HUES48 (cell line): ENCODE results near the gene CCDC136.

Experiments used
- H3K27ac ChIP-seq: one replicate; pipeline ENCODE4 v1.7.0; 2013; ENCODE audit warnings: low read depth, low read length, inconsistent platforms
- H3K27me3 ChIP-seq: 2 replicates; pipeline ENCODE4 v1.6.1; 2013; ENCODE audit warnings: mild to moderate bottlenecking, low read length; ENCODE audit not compliant: control insufficient read depth, insufficient read depth
- H3K36me3 ChIP-seq: 2 replicates; pipeline ENCODE4 v1.6.1; 2013; ENCODE audit warnings: low read length; ENCODE audit not compliant: control insufficient read depth, insufficient read depth
- H3K4me1 ChIP-seq: 2 replicates; pipeline ENCODE4 v1.6.1; 2013; ENCODE audit warnings: mild to moderate bottlenecking, low read length; ENCODE audit not compliant: control insufficient read depth, insufficient read depth
- H3K4me3 ChIP-seq: 2 replicates; pipeline ENCODE4 v1.5.1; 2013; ENCODE audit warnings: mild to moderate bottlenecking, low read depth, low read length
- H3K9ac ChIP-seq: 2 replicates; pipeline ENCODE4 v1.6.1; 2013; ENCODE audit warnings: mild to moderate bottlenecking, low read depth, low read length, moderate library complexity
- H3K9me3 ChIP-seq: 2 replicates; pipeline ENCODE4 v1.6.1; 2013; ENCODE audit warnings: low read length; ENCODE audit not compliant: control insufficient read depth, insufficient read depth

Gene CCDC136

GRCh38 chr7:128847721-128848211, 56.0 kb downstream of the CCDC136 start:
- peaks cover 8% of the 10 kb centered on the region; the same call in 1 of the 2 replicates for H3K36me3 ChIP-seq
- no peaks in the 10 kb centered on the region for H3K9me3 ChIP-seq
- no peak overlapping the region for H3K27ac ChIP-seq
- H3K27me3 ChIP-seq = no peaks in the 10 kb centered on the region
- no peaks in the 10 kb centered on the region for H3K4me1 ChIP-seq
- H3K4me3 ChIP-seq = no peak overlapping the region
- H3K9ac ChIP-seq = no peak overlapping the region

- Histone ChIP-seq H3K9me3 (no peaks in the 10 kb centered on the region), H3K4me3 (no peak overlapping the region), H3K9ac (no peak overlapping the region), H3K36me3 (peaks cover 8% of the 10 kb centered on the region; the same call in 1 of the 2 replicates), H3K27ac (no peak overlapping the region), H3K27me3 (no peaks in the 10 kb centered on the region), H3K4me1 (no peaks in the 10 kb centered on the region)
Measured at GRCh38 chr7:128848289-128849155, 56.8 kb downstream of the CCDC136 start.

GRCh38 chr7:128849156-128849515, 57.4 kb downstream of the CCDC136 start:
- Histone ChIP-seq H3K4me3 (no peak overlapping the region), H3K36me3 (peaks cover 8% of the 10 kb centered on the region; the same call in 1 of the 2 replicates), H3K9ac (no peak overlapping the region), H3K27ac (no peak overlapping the region), H3K27me3 (no peaks in the 10 kb centered on the region), H3K4me1 (no peaks in the 10 kb centered on the region), H3K9me3 (no peaks in the 10 kb centered on the region)

DNA sequence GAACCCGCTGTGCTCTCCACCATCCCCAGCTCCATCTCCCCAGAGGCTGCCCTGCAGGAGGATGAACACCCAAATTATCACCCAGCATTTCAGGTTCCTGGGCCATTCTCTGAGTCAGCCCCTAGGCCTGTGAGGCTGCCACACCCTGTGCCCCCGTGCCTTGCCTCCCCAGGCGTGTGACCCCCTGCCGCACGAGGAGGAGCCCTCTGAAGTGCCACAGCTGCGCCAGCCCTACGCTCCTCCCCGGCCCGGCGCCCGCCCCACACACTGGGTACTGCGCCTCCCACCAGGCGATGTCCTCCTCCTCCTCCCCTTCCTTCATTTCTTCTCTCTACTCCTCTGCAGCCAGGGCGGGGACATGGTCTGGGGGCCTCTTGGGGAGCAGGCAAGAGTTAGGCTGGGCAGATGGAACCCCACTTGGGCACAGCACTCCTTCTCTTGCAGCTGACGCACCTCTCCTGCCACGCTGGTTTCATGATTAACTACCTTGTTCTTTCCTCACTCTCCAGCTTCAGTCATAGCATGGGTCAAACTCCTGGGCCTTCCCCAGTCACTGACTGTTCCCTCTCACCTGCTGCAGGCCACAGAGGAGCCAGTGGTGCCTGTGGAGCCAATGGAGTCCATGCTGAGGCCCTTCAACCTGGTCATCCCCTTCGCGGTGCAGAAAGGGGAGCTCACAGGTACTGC, 58.2 kb downstream of the CCDC136 start:
- H3K4me1 ChIP-seq = no peaks in the 10 kb centered on the region
- peaks cover 5% of the 10 kb centered on the region; the same call in 1 of the 2 replicates for H3K36me3 ChIP-seq
- H3K9me3 ChIP-seq = no peaks in the 10 kb centered on the region
- no peak overlapping the region for H3K9ac ChIP-seq
- H3K27ac ChIP-seq = no peak overlapping the region
- H3K4me3 ChIP-seq = no peak overlapping the region
- no peaks in the 10 kb centered on the region for H3K27me3 ChIP-seq

GRCh38 chr7:128852537-128853254, 60.9 kb downstream of the CCDC136 start:
- H3K27me3 ChIP-seq = no peaks in the 10 kb centered on the region
- H3K9ac ChIP-seq = no peak overlapping the region
- H3K9me3 ChIP-seq = no peaks in the 10 kb centered on the region
- H3K27ac ChIP-seq = no peak overlapping the region
- no peak overlapping the region for H3K4me3 ChIP-seq
- no peaks in the 10 kb centered on the region for H3K4me1 ChIP-seq
- peaks cover 2% of the 10 kb centered on the region; the same call in 1 of the 2 replicates for H3K36me3 ChIP-seq

- H3K9ac ChIP-seq = no peak overlapping the region
- no peaks in the 10 kb centered on the region for H3K4me1 ChIP-seq
- H3K36me3 ChIP-seq = 0 out of 2 replicates have a peak, but pooled peaks cover 2% of the 10 kb centered on the region
- no peak overlapping the region for H3K4me3 ChIP-seq
- no peaks in the 10 kb centered on the region for H3K27me3 ChIP-seq
- H3K27ac ChIP-seq = no peak overlapping the region
- no peaks in the 10 kb centered on the region for H3K9me3 ChIP-seq
Measured at GRCh38 chr7:128853799-128854198, 62.0 kb downstream of the CCDC136 start.

GRCh38 chr7:128854396-128854795, 62.6 kb downstream of the CCDC136 start:
- no peak overlapping the region for H3K27ac ChIP-seq
- no peaks in the 10 kb centered on the region for H3K9me3 ChIP-seq
- no peak overlapping the region for H3K4me3 ChIP-seq
- 0 out of 2 replicates have a peak, but pooled peaks cover 2% of the 10 kb centered on the region for H3K36me3 ChIP-seq
- H3K9ac ChIP-seq = no peak overlapping the region
- H3K4me1 ChIP-seq = no peaks in the 10 kb centered on the region
- H3K27me3 ChIP-seq = no peaks in the 10 kb centered on the region

DNA sequence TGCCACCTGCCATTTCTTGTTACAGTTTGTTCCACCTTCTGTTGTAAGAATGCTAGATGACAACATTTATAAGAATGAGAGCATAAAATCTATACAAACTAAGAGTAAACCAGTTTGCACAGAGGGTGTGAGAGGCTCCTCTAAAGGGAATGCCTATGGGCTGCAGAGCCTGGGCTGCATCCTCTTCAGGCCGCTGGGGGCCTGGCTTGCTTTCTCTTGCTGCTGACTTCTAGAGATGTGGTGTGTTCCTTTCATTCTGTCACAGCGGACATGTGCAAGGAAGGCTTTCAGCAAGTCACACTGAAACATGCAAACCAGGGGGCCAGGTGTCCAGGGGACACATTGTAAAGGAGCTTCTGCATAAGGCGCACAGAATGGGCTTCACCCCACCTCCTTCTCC, 63.8 kb downstream of the CCDC136 start:
- no peak overlapping the region for H3K9ac ChIP-seq
- H3K4me1 ChIP-seq = peaks cover 10% of the 10 kb centered on the region; the same call in 1 of the 2 replicates
- no peak overlapping the region for H3K27ac ChIP-seq
- H3K4me3 ChIP-seq = no peak overlapping the region
- no peaks in the 10 kb centered on the region for H3K27me3 ChIP-seq
- H3K9me3 ChIP-seq = no peaks in the 10 kb centered on the region
- 0 out of 2 replicates have a peak, but pooled peaks cover 2% of the 10 kb centered on the region for H3K36me3 ChIP-seq

DNA sequence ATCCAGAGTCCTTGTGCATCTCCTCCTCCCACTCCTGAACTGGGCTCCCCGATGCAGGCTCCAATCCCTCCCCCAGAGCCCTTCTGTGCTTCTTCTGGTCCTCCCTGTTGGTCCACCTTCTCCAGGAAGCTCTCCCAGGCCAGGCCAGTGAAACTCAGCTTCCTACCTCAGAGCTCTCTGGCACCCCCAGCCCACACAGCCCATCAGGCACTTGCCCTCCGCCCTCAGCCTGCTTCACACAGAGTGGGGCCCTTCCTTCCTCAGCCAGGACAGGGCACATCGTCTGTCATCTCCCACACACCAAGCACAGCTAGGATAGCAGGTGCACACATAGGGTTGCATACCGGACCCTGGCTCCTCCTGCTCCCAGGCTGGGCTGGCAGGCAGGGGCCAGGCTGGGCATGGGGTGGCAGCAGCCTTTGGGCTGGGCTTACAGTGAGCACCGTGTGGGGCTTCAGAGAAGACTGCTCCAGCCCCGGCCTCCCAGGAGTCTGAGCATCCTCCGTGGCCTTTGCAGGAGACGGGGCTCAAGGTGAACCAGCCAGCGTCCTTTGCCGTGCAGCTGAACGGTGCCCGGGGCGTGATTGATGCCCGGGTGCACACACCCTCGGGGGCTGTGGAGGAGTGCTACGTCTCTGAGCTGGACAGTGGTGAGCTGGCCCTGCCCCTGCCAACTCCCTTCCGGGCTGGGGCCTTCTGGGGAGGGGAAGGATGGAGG, 64.4 kb downstream of the CCDC136 start:
- no peak overlapping the region for H3K27ac ChIP-seq
- H3K4me1 ChIP-seq = peaks cover 13% of the 10 kb centered on the region; the same call in 1 of the 2 replicates
- 0 out of 2 replicates have a peak, but pooled peaks cover 2% of the 10 kb centered on the region for H3K36me3 ChIP-seq
- no peak overlapping the region for H3K4me3 ChIP-seq
- H3K9me3 ChIP-seq = no peaks in the 10 kb centered on the region
- no peak overlapping the region for H3K9ac ChIP-seq
- H3K27me3 ChIP-seq = no peaks in the 10 kb centered on the region
